ENCODE results near the gene AKAP1. TPM values are rescaled to one million over a fixed set of nuclear protein-coding genes. Genes with fewer than 3 reads are reported as not detected.
A peak's percentile ranks its signal among the peaks of the same experiment; 100 is the strongest.

The AKAP1 gene
- total and polyA plus RNA-seq, 4 donors, result 31.3 to 58.5 (median 39.8) TPM

DNA sequence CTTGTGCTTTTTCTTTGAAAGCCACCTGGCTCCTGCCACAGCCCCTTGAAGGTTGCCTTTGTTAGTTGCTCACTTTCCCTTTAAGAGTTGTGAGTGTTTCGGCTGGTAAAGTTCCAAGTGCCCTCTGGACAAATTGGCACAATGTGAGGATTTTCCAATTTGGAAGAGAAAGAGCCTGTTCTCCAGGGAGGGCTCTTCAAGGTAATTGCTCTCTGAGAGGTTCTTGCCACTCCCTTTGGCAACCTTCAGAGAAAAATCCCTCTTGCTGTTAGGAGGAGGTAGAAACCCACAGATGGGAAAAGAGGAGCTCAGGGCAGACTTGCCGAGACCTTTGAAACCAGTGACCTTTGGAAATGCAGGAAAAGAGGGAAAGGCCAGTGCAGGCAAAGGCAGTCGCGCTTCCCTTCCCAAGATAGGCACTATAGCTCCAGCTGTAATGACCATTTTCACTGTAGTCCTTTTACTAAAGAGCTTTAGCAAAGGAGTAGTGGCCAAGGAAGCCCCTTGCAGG is 49.0 kb upstream of the AKAP1 start:
- Histone ChIP-seq H3K27me3 (ENCODE audit: control insufficient read depth in 4 of 4, insufficient read depth in 4 of 4, low read length in 3 of 4) (no peaks in the 10 kb centered on the region), H3K4me1 (ENCODE audit: control insufficient read depth in 4 of 4, insufficient read depth in 4 of 4, low read length in 3 of 4) (peaks cover 8 to 28% (median 23%) of the 10 kb centered on the region in 4 donors), H3K36me3 (ENCODE audit: control insufficient read depth in 4 of 4, insufficient read depth in 3 of 4, low read depth in 1 of 4, low read length in 3 of 4) (no peaks in the 10 kb centered on the region), H3K4me3 (ENCODE audit: low read depth in 1 of 3, low read length in 3 of 3) (peak overlapping the region; percentile 39 to 71 (median 50)), H3K9me3 (ENCODE audit: control insufficient read depth in 4 of 4, low read length in 3 of 4) (no peaks in the 10 kb centered on the region), H3K27ac (ENCODE audit: low read depth in 1 of 2, low read length in 2 of 2) (peak overlapping the region; percentile 46), H3K9ac (ENCODE audit: low read depth in 1 of 2, low read length in 2 of 2) (peak overlapping the region in 1 of 2 donors; percentile 65)
- no peak for DNase-seq (ENCODE audit: low spot score)
- WGBS, result 22% methylated on average over 4 of the region's 4 CpGs
- TF ChIP-seq, protein P1, sequence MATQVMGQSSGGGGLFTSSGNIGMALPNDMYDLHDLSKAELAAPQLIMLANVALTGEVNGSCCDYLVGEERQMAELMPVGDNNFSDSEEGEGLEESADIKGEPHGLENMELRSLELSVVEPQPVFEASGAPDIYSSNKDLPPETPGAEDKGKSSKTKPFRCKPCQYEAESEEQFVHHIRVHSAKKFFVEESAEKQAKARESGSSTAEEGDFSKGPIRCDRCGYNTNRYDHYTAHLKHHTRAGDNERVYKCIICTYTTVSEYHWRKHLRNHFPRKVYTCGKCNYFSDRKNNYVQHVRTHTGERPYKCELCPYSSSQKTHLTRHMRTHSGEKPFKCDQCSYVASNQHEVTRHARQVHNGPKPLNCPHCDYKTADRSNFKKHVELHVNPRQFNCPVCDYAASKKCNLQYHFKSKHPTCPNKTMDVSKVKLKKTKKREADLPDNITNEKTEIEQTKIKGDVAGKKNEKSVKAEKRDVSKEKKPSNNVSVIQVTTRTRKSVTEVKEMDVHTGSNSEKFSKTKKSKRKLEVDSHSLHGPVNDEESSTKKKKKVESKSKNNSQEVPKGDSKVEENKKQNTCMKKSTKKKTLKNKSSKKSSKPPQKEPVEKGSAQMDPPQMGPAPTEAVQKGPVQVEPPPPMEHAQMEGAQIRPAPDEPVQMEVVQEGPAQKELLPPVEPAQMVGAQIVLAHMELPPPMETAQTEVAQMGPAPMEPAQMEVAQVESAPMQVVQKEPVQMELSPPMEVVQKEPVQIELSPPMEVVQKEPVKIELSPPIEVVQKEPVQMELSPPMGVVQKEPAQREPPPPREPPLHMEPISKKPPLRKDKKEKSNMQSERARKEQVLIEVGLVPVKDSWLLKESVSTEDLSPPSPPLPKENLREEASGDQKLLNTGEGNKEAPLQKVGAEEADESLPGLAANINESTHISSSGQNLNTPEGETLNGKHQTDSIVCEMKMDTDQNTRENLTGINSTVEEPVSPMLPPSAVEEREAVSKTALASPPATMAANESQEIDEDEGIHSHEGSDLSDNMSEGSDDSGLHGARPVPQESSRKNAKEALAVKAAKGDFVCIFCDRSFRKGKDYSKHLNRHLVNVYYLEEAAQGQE (IDR thresholded peaks at IDR 0.05), result peak; percentile 23
- TF ChIP-seq TAF1 (conservative IDR thresholded peaks at IDR 0.05) (no peak), RXRA (IDR thresholded peaks at IDR 0.05) (peak; percentile 82 to 83), HNF4A (conservative IDR thresholded peaks at IDR 0.05) (peak; percentile 77 to 94), NR2F2 (IDR thresholded peaks at IDR 0.05) (peak; percentile 59), RAD21 (IDR thresholded peaks at IDR 0.05) (peak in 1 of 2 donors; percentile 34), HNF4G (IDR thresholded peaks at IDR 0.05) (no peak), FOXA2 (IDR thresholded peaks at IDR 0.05) (no peak), JUND (IDR thresholded peaks at IDR 0.05) (peak in 1 of 2 donors; percentile 28), FOXA1 (IDR thresholded peaks at IDR 0.05) (peak; percentile 17), GABPA (IDR thresholded peaks at IDR 0.05 in 1 of 2, conservative IDR thresholded peaks at IDR 0.05 in 1 of 2) (peak in 1 of 2 donors; percentile 17), EGR1 (IDR thresholded peaks at IDR 0.05; ENCODE audit: low read depth in 2 of 2) (peak in 1 of 2 donors; percentile 33), SP1 (IDR thresholded peaks at IDR 0.05) (peak; percentile 77), YY1 (IDR thresholded peaks at IDR 0.05) (peak; percentile 67)
- TF ChIP-seq, protein P2, sequence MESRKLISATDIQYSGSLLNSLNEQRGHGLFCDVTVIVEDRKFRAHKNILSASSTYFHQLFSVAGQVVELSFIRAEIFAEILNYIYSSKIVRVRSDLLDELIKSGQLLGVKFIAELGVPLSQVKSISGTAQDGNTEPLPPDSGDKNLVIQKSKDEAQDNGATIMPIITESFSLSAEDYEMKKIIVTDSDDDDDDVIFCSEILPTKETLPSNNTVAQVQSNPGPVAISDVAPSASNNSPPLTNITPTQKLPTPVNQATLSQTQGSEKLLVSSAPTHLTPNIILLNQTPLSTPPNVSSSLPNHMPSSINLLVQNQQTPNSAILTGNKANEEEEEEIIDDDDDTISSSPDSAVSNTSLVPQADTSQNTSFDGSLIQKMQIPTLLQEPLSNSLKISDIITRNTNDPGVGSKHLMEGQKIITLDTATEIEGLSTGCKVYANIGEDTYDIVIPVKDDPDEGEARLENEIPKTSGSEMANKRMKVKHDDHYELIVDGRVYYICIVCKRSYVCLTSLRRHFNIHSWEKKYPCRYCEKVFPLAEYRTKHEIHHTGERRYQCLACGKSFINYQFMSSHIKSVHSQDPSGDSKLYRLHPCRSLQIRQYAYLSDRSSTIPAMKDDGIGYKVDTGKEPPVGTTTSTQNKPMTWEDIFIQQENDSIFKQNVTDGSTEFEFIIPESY (IDR thresholded peaks at IDR 0.05), result peak; percentile 30
- TF ChIP-seq, protein P3, sequence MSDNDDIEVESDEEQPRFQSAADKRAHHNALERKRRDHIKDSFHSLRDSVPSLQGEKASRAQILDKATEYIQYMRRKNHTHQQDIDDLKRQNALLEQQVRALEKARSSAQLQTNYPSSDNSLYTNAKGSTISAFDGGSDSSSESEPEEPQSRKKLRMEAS (IDR thresholded peaks at IDR 0.05), result peak; percentile 68
- TF ChIP-seq, protein P4, sequence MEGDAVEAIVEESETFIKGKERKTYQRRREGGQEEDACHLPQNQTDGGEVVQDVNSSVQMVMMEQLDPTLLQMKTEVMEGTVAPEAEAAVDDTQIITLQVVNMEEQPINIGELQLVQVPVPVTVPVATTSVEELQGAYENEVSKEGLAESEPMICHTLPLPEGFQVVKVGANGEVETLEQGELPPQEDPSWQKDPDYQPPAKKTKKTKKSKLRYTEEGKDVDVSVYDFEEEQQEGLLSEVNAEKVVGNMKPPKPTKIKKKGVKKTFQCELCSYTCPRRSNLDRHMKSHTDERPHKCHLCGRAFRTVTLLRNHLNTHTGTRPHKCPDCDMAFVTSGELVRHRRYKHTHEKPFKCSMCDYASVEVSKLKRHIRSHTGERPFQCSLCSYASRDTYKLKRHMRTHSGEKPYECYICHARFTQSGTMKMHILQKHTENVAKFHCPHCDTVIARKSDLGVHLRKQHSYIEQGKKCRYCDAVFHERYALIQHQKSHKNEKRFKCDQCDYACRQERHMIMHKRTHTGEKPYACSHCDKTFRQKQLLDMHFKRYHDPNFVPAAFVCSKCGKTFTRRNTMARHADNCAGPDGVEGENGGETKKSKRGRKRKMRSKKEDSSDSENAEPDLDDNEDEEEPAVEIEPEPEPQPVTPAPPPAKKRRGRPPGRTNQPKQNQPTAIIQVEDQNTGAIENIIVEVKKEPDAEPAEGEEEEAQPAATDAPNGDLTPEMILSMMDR (IDR thresholded peaks at IDR 0.05; ENCODE audit: low read depth, low read length, missing input control), result no peak
- TF ChIP-seq, protein P5, sequence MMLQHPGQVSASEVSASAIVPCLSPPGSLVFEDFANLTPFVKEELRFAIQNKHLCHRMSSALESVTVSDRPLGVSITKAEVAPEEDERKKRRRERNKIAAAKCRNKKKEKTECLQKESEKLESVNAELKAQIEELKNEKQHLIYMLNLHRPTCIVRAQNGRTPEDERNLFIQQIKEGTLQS (IDR thresholded peaks at IDR 0.05), result no peak
